Vagina (tissue), 2 donors: ENCODE data around the gene PCDH8.

Experiments
- POLR2A ChIP-seq, 2 donors: fragments of 450-650 bp; IDR thresholded peaks; one replicate each; pipeline ENCODE4 v1.6.1; 2017; ENCODE audit warnings: antibody characterized with exemption in 2 of 2, mild to moderate bottlenecking in 2 of 2, moderate library complexity in 2 of 2
- TF ChIP-seq, protein P1 (sequence below), 3 experiments: fragments of 450-650 bp in 2 of 3; fragments of 200-600 bp in 1 of 3; sonication (generic) in 1 of 3; IDR thresholded peaks; one replicate each; pipeline ENCODE4 v1.5.1; 2017 to 2019; ENCODE audit warnings: antibody characterized with exemption in 3 of 3, mild to moderate bottlenecking in 2 of 3, moderate library complexity in 2 of 3

DNA sequence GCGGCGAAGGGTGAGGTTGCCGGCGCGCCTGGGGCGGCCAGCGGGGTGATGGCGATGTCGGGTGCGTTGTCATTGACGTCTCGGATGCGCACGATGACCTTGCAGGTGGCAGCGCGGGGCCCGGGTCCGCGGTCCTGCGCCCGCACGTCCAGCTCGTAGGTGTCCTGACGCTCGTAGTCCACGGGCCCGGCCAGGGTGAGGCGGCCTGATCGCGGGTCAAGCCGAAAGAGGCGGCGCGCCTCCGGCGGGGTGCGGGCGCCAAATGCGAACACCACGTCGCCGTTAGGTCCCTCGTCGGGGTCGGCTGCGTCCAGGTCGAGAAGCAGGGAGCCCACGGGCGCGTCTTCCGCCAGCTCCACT, 1.1 kb downstream of the PCDH8 start:
- TF ChIP-seq POLR2A (IDR thresholded peaks at IDR 0.05), result no peak
- TF ChIP-seq, protein P1, sequence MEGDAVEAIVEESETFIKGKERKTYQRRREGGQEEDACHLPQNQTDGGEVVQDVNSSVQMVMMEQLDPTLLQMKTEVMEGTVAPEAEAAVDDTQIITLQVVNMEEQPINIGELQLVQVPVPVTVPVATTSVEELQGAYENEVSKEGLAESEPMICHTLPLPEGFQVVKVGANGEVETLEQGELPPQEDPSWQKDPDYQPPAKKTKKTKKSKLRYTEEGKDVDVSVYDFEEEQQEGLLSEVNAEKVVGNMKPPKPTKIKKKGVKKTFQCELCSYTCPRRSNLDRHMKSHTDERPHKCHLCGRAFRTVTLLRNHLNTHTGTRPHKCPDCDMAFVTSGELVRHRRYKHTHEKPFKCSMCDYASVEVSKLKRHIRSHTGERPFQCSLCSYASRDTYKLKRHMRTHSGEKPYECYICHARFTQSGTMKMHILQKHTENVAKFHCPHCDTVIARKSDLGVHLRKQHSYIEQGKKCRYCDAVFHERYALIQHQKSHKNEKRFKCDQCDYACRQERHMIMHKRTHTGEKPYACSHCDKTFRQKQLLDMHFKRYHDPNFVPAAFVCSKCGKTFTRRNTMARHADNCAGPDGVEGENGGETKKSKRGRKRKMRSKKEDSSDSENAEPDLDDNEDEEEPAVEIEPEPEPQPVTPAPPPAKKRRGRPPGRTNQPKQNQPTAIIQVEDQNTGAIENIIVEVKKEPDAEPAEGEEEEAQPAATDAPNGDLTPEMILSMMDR (IDR thresholded peaks at IDR 0.05), result no peak
